Naive thymus-derived CD8-positive, alpha-beta T cell (primary cell): ENCODE results near the gene WDR19. TPM values are rescaled to one million over a fixed set of nuclear protein-coding genes. Genes with fewer than 3 reads are reported as not detected.
"Not testable (repeated sequence)": the region's sequence is repeated elsewhere in the genome, so short reads cannot be mapped to it uniquely, and the experiment has no call there.

ENCODE experiments used
- ATAC-seq, 2 donors: fragments of 150-1000 bp; cut with Tn5 transposase in 1 of 2; sonication (Bioruptor Pico), chemical (Tn5 transposase) in 1 of 2; 1 replicate in 1 of 2; 2 replicates in 1 of 2; pipeline ENCODE4 v1.10.0; 2021; ENCODE audit warnings: mild to moderate bottlenecking in 2 of 2, moderate library complexity in 2 of 2
- POLR2A ChIA-PET: fragments of 350-600 bp; sonication (Branson Sonifier 250); formaldehyde crosslinking; loops from one replicate; lab custom pipeline; 2021; ENCODE audit warnings: antibody characterized with exemption; lab: Charles Lee
- DNase-seq, 10 donors: peaks; one replicate each; pipeline versions ENCODE4 v3.0.0 to v3.0.0-alpha.2; 2020 to 2022
- H3K27ac Mint-ChIP-seq, 10 donors: one replicate each; pipeline ENCODE4 v1.8.0; 2020 to 2022; ENCODE audit warnings: mild to moderate bottlenecking in 10 of 10, mixed read lengths in 10 of 10, moderate library complexity in 4 of 10, inconsistent platforms in 1 of 10
- H3K27me3 Mint-ChIP-seq, 5 donors: one replicate each; pipeline ENCODE4 v1.8.0; 2021 to 2022; ENCODE audit warnings: mixed read lengths in 5 of 5
- H3K36me3 Mint-ChIP-seq, 3 donors: one replicate each; pipeline ENCODE4 v1.8.0; 2020 to 2022; ENCODE audit warnings: mixed read lengths in 3 of 3, mild to moderate bottlenecking in 2 of 3, inconsistent platforms in 1 of 3
- H3K4me1 Mint-ChIP-seq, 4 donors: one replicate each; pipeline ENCODE4 v1.8.0; 2021 to 2022; ENCODE audit warnings: mixed read lengths in 4 of 4
- H3K4me3 Mint-ChIP-seq, 10 donors: one replicate each; pipeline ENCODE4 v1.8.0; 2020 to 2022; ENCODE audit warnings: mild to moderate bottlenecking in 10 of 10, mixed read lengths in 10 of 10, moderate library complexity in 6 of 10, inconsistent platforms in 1 of 10
- H3K9me3 Mint-ChIP-seq, 9 donors: one replicate each; pipeline ENCODE4 v1.8.0; 2020 to 2022; ENCODE audit warnings: mixed read lengths in 9 of 9, mild to moderate bottlenecking in 3 of 9, inconsistent platforms in 1 of 9, moderate library complexity in 1 of 9
- polyA plus RNA-seq, 3 donors: library from polyadenylated mRNA; unstranded; fragments of 300-500 nt; fragmentation: Illumina TruSeq; gene quantifications; one replicate each; pipeline ENCODE4 v1.2.3, GENCODE V29; 2021
- total RNA-seq, 8 experiments: library from RNA in 2 of 8; stranded (reverse) in 2 of 8; gene quantifications; one replicate each; pipeline ENCODE4 v1.2.3 and lab custom pipeline; 2021 to 2026

WDR19 gene
- total RNA-seq, result 10 to 100 TPM; 46.3 to 50.2 TPM
- polyA plus RNA-seq, result 1 to 10 TPM; 4.4 to 9.1 (median 6.1) TPM
- total RNA-seq (lab: John Stamatoyannopoulos, UW), result 30.1 to 114 (median 39.1) reads per million in 6 experiments

DNA sequence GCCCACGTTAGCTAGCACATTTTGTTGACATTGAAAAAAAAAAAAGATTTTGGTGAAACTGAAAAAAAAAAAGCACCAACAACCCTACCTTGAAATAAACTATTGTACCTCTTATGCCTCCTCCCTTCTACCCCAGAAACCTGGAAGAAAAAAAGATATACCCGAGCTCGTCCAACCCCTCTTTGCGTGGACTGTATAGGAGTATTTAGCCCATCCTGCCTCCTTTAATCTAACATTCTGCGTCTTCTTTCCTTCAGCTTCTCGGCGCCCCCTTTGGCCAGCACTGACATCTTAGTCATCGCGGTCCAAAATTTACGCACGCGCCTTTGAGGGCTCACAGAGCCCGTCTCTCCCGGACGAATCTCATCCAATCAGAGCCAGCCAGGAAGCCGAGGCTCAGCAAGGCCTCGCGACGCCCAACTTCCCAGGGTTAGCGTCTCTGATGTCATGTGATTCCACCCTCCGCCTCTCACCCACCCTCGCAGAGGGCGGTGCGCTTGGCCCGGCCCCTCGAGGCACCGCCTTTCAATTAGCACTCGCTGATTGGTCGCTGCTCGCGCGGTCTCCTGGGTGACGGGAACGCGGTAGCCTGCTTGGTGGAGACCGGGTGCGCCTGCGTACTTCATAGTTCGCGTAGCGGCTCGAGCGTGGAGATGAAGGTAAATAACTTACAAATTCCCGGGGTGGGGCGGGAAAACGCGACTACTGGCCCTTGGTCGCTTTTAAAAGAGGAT lies at the start of gene WDR19:
Gene WDR19 (plus strand): TSS at position 625 of the 734 bp plus-strand sequence. CDS start 29 bp downstream, at position 654.
- DNase-seq, result peak; percentile 92 to 99 (median 98)
- Mint-ChIP-seq H3K27me3 (peaks cover 0 to 4% (median 2%) of the 10 kb centered on the region in 5 donors), H3K9me3 (no peaks in the 10 kb centered on the region), H3K27ac (peak within 1 kb of the TSS in 6 of 10 donors; percentile 10 to 72 (median 54)), H3K4me3 (peak within 1 kb of the TSS in 3 of 10 donors; percentile 15 to 38 (median 26)), H3K4me1 (peaks cover 0 to 11% (median 4%) of the 10 kb centered on the region in 4 donors), H3K36me3 (peaks cover 0 to 6% (median 0%) of the 10 kb centered on the region in 3 donors)
- peak; percentile 95 for ATAC-seq
- POLR2A ChIA-PET, result interaction anchor here (0.8 to 1.0 kb wide), 2 partner anchors 41 to 277 kb away, joined by 3 read pairs; partner anchors contain the start of gene LIAS

GRCh38 chr4:39133623-39134022 lies 48.7 kb upstream of the WDR19 start:
- POLR2A ChIA-PET, result interaction anchor here (0.6 to 1.8 kb wide), 2 partner anchors 104 to 231 kb away, joined by 3 to 5 read pairs; no protein-coding TSS in a partner anchor
- ATAC-seq, result no peak
- peaks cover 0 to 6% (median 0%) of the 10 kb centered on the region in 9 donors for H3K9me3 Mint-ChIP-seq

DNA sequence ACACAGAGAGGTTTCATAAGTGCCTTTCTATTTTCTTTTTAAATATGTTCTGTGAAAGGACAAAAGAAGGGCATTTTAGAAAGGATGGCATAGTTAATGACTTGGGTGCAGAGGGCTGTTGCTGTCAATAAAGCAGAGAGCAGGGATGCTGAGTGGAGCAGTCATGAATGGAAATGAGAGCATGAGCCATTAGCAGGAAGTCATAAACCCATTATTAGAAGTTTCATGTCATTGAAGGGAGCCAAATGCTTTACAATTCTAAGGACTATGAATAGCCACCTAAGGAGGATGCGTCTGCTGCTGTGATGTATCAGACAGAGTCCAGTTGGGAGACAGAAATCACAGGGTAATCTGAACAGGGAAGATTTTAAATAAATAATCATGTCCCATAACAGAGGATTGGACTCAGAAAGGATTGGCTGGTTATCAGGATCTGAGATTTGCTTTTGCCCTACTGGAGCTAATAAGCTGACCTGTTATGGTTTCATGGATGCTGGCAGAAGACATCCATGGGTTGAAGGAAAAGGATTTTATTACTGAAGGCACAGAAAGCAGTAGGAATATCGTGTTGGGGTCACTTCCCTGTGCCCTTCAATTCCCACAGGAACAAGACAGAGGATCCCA lies 47.5 kb upstream of the WDR19 start:
- H3K27me3 Mint-ChIP-seq, result no peaks in the 10 kb centered on the region
- POLR2A ChIA-PET, result interaction anchor here (1.8 kb wide), 1 partner anchor 232 kb away, joined by 5 read pairs; no protein-coding TSS in a partner anchor
- peaks cover 0 to 3% (median 0%) of the 10 kb centered on the region in 9 donors for H3K9me3 Mint-ChIP-seq
- H3K36me3 Mint-ChIP-seq, result peaks cover 0 to 3% (median 0%) of the 10 kb centered on the region in 3 donors
- no peak overlapping the region for H3K4me3 Mint-ChIP-seq
- peaks cover 3 to 9% (median 7%) of the 10 kb centered on the region in 4 donors for H3K4me1 Mint-ChIP-seq
- DNase-seq (no peak), ATAC-seq (no peak)
- peak overlapping the region in 1 of 10 donors; percentile 4 for H3K27ac Mint-ChIP-seq

More at GRCh38 chr4:39133623-39134022, 48.7 kb upstream of the WDR19 start:
- Mint-ChIP-seq H3K27ac (no peak overlapping the region), H3K36me3 (peaks cover 0 to 7% (median 0%) of the 10 kb centered on the region in 3 donors), H3K4me1 (peaks cover 3 to 9% (median 7%) of the 10 kb centered on the region in 4 donors), H3K4me3 (no peak overlapping the region), H3K27me3 (no peaks in the 10 kb centered on the region)
- DNase-seq, result no peak

DNA sequence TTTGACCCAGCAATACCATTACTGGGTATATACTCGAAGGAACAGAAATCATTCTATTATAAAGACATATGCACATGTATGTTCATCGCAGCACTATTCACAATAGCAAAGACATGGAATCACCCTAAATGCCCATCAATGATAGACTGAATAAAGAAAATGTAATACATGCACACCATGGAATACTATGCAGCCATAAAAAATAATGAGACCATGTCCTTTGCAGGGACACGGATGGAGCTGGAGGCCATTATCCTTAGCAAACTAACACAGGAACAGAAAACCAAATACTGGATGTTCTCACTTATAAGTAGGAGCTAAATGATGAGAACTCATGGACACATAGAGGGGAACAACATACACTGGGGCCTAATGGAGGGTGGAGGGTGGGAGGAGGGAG lies 44.1 kb upstream of the WDR19 start:
- H3K4me3 Mint-ChIP-seq, H3K27ac Mint-ChIP-seq, H3K9me3 Mint-ChIP-seq, ATAC-seq, DNase-seq, H3K4me1 Mint-ChIP-seq, H3K27me3 Mint-ChIP-seq, H3K36me3 Mint-ChIP-seq, POLR2A ChIA-PET: not testable (repeated sequence)

DNA sequence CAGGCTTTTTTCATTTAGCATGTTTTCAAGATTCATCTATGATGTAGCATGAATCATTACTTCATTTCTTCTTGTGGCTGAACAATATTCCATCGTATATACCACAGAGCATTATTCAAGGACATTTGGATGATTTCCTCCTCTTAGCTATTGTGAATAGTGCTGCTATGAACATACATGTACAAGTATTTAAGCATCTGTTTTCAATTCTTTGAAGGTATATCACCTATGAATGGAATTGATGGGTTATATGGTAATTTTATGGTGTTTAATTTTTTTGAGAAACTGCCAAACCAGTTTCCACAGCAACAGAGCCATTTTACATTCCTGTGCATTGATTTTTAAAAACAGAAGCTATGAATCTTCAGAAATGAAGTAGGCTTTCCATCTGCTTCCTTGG lies 36.1 kb upstream of the WDR19 start:
- POLR2A ChIA-PET, result no interaction called here
- Mint-ChIP-seq H3K27me3 (peaks cover 0 to 7% (median 0%) of the 10 kb centered on the region in 5 donors), H3K36me3 (no peaks in the 10 kb centered on the region), H3K27ac (no peak overlapping the region), H3K4me1 (peaks cover 0 to 4% (median 0%) of the 10 kb centered on the region in 4 donors), H3K4me3 (no peak overlapping the region), H3K9me3 (no peaks in the 10 kb centered on the region)
- ATAC-seq, result no peak
- no peak for DNase-seq

DNA sequence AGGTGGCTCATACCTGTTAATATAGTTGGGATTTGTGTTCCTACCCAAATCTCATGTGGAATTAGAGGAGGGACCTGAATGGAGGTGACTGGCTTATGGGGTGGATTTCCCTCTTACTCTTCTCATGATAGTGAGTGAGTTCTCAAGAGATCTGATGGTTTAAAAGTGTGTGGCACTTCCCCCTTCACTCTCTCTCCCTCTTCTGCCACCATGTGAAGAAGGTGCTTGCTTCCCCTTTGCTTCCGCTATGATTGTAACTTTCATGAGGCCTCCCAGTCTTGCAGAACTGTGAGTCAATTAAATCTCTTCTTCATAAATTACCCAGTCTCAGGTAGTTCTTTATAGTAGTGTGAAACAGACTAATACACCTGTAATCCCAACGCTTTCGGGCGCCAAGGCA lies 28.3 kb upstream of the WDR19 start:
- H3K27ac Mint-ChIP-seq, result no peak overlapping the region
- no peak overlapping the region for H3K4me3 Mint-ChIP-seq
- POLR2A ChIA-PET, result interaction anchor here (0.5 kb wide), 1 partner anchor 135 kb away, joined by 4 read pairs; no protein-coding TSS in a partner anchor
- DNase-seq, result no peak
- peaks cover 0 to 4% (median 0%) of the 10 kb centered on the region in 5 donors for H3K27me3 Mint-ChIP-seq
- H3K9me3 Mint-ChIP-seq, result no peaks in the 10 kb centered on the region
- H3K4me1 Mint-ChIP-seq, result peaks cover 0 to 7% (median 0%) of the 10 kb centered on the region in 4 donors
- H3K36me3 Mint-ChIP-seq, result no peaks in the 10 kb centered on the region
- ATAC-seq, result no peak

DNA sequence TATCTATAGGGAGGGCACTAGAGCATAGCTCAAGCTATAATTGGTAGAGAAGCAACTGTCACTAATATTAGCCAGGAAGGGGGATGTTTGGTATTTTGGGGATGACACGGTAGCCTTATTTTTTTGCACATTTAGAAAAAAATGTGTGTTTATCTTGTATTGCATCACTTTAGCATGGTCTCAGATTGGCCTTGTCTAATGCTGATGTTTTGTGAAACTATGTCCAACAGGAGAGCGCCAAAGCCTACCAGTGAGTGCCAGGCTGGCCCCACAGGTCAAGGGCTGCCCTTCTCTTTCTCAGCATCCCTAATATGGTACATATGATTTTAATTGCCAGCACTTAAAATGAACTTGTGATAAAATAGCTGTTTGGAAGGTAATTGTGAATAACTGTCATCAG lies 24.8 kb upstream of the WDR19 start:
- H3K4me1 Mint-ChIP-seq, result peaks cover 0 to 3% (median 0%) of the 10 kb centered on the region in 4 donors
- H3K4me3 Mint-ChIP-seq, result no peak overlapping the region

GRCh38 chr4:39166177-39166576 lies 16.2 kb upstream of the WDR19 start:
- peaks cover 0 to 9% (median 0%) of the 10 kb centered on the region in 5 donors for H3K27me3 Mint-ChIP-seq
- peak overlapping the region in 2 of 10 donors; percentile 27 to 38 for H3K4me3 Mint-ChIP-seq
- H3K27ac Mint-ChIP-seq, result peak overlapping the region in 2 of 10 donors; percentile 49 to 68
- H3K36me3 Mint-ChIP-seq, result peaks cover 0 to 6% (median 0%) of the 10 kb centered on the region in 3 donors
- ATAC-seq (peak in 1 of 2 donors; percentile 30), DNase-seq (no peak)
- H3K4me1 Mint-ChIP-seq, result peaks cover 0 to 25% (median 0%) of the 10 kb centered on the region in 4 donors
- POLR2A ChIA-PET, result no interaction called here
- peaks cover 0 to 11% (median 3%) of the 10 kb centered on the region in 9 donors for H3K9me3 Mint-ChIP-seq

More for the DNA sequence above, 24.8 kb upstream of the WDR19 start:
- ATAC-seq (no peak), DNase-seq (no peak)
- Mint-ChIP-seq H3K27me3 (peaks cover 0 to 7% (median 0%) of the 10 kb centered on the region in 5 donors), H3K27ac (no peak overlapping the region), H3K36me3 (no peaks in the 10 kb centered on the region), H3K9me3 (no peaks in the 10 kb centered on the region)
- POLR2A ChIA-PET, result no interaction called here

GRCh38 chr4:39166669-39167068 lies 15.7 kb upstream of the WDR19 start:
- Mint-ChIP-seq H3K4me3 (peak overlapping the region in 1 of 10 donors; percentile 37), H3K4me1 (peaks cover 0 to 25% (median 0%) of the 10 kb centered on the region in 4 donors), H3K27me3 (peaks cover 0 to 8% (median 0%) of the 10 kb centered on the region in 5 donors), H3K27ac (peak overlapping the region in 3 of 10 donors; percentile 22 to 68 (median 49)), H3K9me3 (peaks cover 0 to 12% (median 3%) of the 10 kb centered on the region in 9 donors), H3K36me3 (peaks cover 0 to 9% (median 0%) of the 10 kb centered on the region in 3 donors)
- DNase-seq (no peak), ATAC-seq (no peak)
- POLR2A ChIA-PET, result no interaction called here

DNA sequence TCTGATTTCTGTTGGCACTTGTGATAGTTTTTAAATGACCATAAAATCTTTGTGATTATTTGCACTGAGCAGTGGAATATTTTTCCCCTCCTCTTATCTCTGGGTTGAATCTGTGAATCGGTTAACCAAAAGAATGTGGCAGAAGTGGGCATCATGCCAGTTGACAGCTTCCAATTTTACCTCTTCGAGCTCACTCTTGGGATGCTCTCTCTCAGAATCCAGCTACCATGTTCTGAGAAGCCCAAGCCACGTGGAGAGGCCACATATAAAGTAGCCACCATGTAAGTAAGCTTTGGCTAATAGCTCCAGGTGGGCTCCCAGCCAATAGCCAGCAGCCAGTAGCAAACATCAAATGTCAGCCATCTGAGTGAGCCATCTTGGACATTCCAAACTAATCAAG lies 12.9 kb upstream of the WDR19 start:
- peaks cover 0 to 12% (median 3%) of the 10 kb centered on the region in 9 donors for H3K9me3 Mint-ChIP-seq
- peaks cover 0 to 10% (median 0%) of the 10 kb centered on the region in 3 donors for H3K36me3 Mint-ChIP-seq
- H3K4me1 Mint-ChIP-seq, result peaks cover 0 to 25% (median 0%) of the 10 kb centered on the region in 4 donors
- H3K4me3 Mint-ChIP-seq, result no peak overlapping the region
- ATAC-seq (no peak), DNase-seq (no peak)
- H3K27me3 Mint-ChIP-seq, result peaks cover 0 to 5% (median 0%) of the 10 kb centered on the region in 5 donors
- POLR2A ChIA-PET, result no interaction called here
- H3K27ac Mint-ChIP-seq, result no peak overlapping the region

DNA sequence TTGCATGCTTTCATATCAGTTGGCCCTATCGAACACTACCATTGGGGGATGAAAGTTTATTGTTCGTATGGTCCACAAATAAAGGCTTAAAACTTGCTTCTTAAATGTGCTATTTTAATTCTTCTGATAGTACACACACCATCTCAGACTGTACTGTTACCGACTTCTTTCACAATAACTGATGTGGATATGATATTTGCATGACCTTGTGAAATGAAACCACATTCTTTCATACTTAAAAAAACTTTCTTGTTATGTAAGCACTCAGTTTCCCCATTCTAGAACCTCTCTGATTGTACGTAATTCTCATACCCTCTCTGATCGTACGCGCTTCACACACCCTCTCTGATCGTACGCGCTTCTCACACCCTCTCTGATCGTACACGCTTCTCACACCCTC lies 12.0 kb upstream of the WDR19 start:
- peaks cover 0 to 12% (median 3%) of the 10 kb centered on the region in 9 donors for H3K9me3 Mint-ChIP-seq
- ATAC-seq, result no peak
- POLR2A ChIA-PET, result no interaction called here
- H3K27me3 Mint-ChIP-seq, result peaks cover 0 to 5% (median 2%) of the 10 kb centered on the region in 5 donors
- no peak for DNase-seq
- no peak overlapping the region for H3K4me3 Mint-ChIP-seq
- peaks cover 0 to 10% (median 0%) of the 10 kb centered on the region in 3 donors for H3K36me3 Mint-ChIP-seq
- H3K27ac Mint-ChIP-seq, result no peak overlapping the region
- peaks cover 0 to 22% (median 0%) of the 10 kb centered on the region in 4 donors for H3K4me1 Mint-ChIP-seq

DNA sequence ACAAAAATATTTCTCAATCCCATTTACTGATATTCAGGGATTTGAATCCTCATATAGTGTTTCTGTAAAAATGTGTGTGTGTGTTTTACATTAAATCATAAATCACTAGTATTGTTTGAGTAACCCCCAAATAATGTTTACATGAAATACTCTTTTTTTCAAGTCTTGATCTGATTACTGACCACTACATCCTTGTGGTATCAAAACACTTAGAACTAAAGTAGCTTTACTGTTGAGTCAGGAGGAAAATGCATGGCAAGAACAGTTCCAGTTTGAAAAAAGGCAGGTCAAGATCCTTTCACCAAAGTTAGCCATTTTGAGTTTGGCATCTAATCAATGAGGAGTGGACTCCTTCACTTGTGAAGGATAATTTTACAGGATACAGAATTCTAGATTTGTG lies 3.6 kb upstream of the WDR19 start:
- ATAC-seq (no peak), DNase-seq (no peak)
- H3K27ac Mint-ChIP-seq, result no peak overlapping the region
- H3K4me3 Mint-ChIP-seq, result no peak overlapping the region
- H3K4me1 Mint-ChIP-seq, result peaks cover 0 to 10% (median 4%) of the 10 kb centered on the region in 4 donors
- peaks cover 0 to 9% (median 4%) of the 10 kb centered on the region in 5 donors for H3K27me3 Mint-ChIP-seq
- POLR2A ChIA-PET, result interaction anchor here (0.6 kb wide), 1 partner anchor 594 kb away, joined by 3 read pairs; no protein-coding TSS in a partner anchor
- H3K36me3 Mint-ChIP-seq, result no peaks in the 10 kb centered on the region
- H3K9me3 Mint-ChIP-seq, result no peaks in the 10 kb centered on the region
